Transverse colon (tissue), 3 donors: Measurements from ENCODE around the gene CYRIA.

Experiments
- CTCF ChIP-seq, 5 experiments: fragments of 200-600 bp in 3 of 5; fragments of 450-650 bp in 2 of 5; sonication (generic) in 3 of 5; IDR thresholded peaks; 1 replicate in 2 of 5; 2 replicates in 3 of 5; pipeline ENCODE4 v1.5.1; 2016 to 2017; ENCODE audit warnings: antibody characterized with exemption in 5 of 5, inconsistent platforms in 3 of 5, mild to moderate bottlenecking in 2 of 5, moderate library complexity in 1 of 5
- POLR2A ChIP-seq: fragments of 450-650 bp; IDR thresholded peaks from one replicate; pipeline ENCODE4 v1.6.1; 2016; ENCODE audit warnings: antibody characterized with exemption, mild to moderate bottlenecking, moderate library complexity

GRCh38 chr2:16680304-16680703 lies 14.7 kb upstream of the CYRIA start:
- TF ChIP-seq POLR2A, result no peak
- no peak for TF ChIP-seq CTCF (IDR thresholded peaks at IDR 0.05)
